SW480 (cell line): ENCODE results near the gene TRIO.
"Not testable (repeated sequence)": the region's sequence is repeated elsewhere in the genome, so short reads cannot be mapped to it uniquely, and the experiment has no call there.

Experiments used
- DNase-seq: peaks from one replicate; pipeline ENCODE4 v3.0.0-alpha.2; 2016; ENCODE audit warnings: low spot score

Gene TRIO

GRCh38 chr5:14142827-14143545, at the start of gene TRIO:
Gene TRIO, plus strand, starts transcription at chr5:14143342. Its CDS starts 384 bp downstream, at chr5:14143726.
- DNase-seq: peak; percentile 95

DNA sequence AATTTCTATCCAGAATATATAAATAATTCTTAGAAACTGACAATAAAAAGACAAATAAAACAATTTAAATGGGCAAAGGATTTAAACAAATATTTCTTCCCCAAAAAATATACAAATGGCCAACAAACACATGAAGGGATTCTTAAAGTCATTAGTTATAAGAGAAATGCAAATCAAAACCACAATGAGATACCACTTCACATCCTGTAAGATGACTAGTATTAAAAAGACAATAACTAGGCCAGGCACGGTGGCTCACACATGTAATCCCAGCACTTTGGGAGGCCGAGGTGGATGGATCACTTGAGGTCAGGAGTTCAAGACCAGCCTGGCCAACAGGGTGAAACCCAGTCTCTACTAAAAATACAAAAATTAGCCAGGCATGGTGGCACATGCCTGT, 45.8 kb upstream of the TRIO start:
- not testable (repeated sequence) for DNase-seq

- DNase-seq: no peak
These were observed 45.1 kb upstream of the TRIO start for GRCh38 chr5:14097998-14098471.

- no peak for DNase-seq
These were observed 42.9 kb upstream of the TRIO start for GRCh38 chr5:14100281-14100680.

DNA sequence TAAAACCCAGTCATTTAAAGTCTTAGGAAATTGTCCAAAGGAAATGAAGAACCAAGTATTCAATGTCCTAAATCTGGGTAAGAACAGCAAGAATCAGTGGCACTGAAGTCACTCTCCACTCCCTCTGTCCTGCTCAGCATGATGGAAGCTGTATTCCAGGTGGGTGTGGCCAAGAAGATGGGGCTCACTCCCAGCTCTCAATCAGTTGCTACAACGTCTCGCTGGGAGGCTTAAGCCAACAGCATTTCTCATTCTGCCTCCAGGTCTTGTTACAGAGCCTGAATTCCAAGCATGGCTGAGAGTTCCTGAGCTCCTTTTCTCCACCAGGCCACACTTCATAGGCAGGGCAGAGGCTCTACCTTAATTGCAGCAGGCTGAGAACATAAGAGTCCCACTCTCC, 41.2 kb upstream of the TRIO start:
- DNase-seq: no peak

GRCh38 chr5:14102666-14103065, 40.5 kb upstream of the TRIO start:
- DNase-seq: no peak

- DNase-seq: peak; percentile 70
These were observed 37.3 kb upstream of the TRIO start for GRCh38 chr5:14105718-14106410.

DNA sequence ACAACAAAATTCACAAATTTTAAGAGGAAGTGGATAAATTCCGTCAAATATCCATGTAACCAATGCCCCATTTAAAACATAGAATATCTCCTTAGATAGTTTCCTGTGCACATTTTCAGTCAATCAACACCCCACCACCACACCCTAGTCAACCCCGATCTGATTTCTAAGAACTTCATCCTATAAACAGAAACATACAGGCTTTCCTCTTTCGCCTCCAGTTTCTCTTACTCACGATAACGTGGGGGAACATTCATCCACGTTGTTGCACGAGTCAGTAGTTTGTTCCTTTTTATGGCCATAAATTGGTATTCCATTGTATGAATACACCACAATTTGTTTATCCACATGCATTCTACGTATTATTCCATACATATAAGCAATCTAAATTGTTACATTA, 35.6 kb upstream of the TRIO start:
- no peak for DNase-seq

DNA sequence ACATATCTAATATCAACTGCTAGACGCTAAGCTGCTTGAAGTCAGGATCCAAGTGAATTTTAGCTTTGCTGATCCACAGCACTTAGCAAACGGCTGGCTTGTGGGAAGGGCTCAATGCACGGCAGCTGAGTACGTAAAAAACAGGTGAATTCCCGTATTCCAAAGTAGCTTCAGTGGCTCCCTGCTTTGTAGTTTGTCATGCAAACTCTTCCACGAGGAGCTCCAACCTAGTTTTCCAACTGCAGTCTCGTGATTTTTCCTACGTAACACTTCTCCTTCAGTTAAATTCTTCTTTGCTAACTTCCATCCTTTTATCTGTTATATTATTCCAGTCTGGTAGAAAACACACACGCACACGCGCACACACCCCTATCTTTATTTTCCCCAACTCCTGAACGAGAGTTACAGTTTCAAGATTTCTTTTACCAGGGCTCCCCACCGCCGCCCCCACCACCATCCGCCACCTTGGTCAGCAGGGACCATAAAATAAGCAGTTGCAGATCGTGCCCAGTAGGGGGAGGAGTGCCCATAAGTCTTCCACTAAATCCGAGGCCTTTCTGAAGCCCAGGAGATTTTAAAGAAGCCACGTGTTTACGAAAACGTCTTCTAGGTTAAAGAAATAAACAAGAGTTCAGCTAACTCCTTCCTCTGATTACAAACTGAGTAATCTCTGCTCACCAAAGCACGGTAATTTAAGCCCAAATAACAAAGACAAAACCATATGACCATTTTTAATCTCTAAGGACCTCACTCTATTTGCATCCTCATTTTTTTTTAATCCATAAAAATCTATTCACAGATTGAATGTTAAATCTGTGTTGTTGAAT, 34.8 kb upstream of the TRIO start:
- DNase-seq: peak; percentile 46

DNA sequence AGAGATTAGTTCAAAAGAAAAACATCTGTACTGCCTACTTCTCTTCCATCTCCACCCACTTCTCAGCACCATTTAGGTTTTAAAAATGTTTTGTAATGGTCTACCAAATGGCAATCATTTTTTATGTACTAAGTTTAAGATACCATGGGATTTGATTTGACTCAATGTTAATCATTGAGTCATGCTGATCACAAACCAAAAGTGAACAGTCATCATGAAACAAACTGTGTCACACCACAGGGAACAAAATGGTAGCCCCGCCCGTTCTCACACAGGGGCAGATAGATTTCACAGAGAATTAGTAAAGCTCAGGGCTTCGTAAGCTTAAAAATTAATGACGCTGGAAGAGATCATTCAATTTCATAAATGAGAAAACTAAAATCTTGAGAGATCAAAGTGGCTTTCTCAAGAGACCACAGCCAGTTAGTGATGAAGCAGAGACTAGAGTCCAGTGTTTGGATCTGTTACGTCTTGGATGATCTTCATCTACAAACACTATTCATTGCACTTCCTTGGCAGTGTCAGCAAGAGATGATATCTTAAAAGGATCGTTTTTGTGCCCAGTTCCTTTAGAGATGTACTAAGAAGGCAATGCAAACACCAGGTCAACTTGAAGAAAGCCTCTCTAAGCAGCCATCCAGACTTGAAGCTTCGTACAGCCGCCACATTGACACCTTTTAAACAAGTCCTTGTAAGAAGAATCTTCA, 33.9 kb upstream of the TRIO start:
- no peak for DNase-seq

DNA sequence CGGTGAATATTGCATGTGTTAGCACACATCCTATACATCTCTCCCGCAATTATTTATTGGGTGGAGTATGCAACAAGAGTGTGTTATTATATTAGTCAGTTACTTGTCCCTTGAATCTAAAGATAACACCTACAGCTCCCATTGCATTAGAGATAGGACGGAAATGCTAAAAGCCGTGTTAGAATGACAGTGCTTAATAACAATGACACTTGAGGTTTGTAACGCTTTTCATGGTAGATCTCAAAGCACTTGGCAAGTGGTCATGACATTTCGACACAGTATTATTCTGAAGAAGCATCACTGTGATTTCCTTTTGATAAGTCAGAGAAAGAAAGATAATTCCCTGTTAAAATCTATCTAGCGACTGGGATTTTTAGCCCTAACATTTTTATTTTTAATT, 33.4 kb upstream of the TRIO start:
- no peak for DNase-seq

- no peak for DNase-seq
These were observed 32.9 kb upstream of the TRIO start for GRCh38 chr5:14110196-14110595.

GRCh38 chr5:14110680-14111079, 32.5 kb upstream of the TRIO start:
- DNase-seq: no peak

GRCh38 chr5:14112998-14113652, 30.0 kb upstream of the TRIO start:
- peak; percentile 95 for DNase-seq

DNA sequence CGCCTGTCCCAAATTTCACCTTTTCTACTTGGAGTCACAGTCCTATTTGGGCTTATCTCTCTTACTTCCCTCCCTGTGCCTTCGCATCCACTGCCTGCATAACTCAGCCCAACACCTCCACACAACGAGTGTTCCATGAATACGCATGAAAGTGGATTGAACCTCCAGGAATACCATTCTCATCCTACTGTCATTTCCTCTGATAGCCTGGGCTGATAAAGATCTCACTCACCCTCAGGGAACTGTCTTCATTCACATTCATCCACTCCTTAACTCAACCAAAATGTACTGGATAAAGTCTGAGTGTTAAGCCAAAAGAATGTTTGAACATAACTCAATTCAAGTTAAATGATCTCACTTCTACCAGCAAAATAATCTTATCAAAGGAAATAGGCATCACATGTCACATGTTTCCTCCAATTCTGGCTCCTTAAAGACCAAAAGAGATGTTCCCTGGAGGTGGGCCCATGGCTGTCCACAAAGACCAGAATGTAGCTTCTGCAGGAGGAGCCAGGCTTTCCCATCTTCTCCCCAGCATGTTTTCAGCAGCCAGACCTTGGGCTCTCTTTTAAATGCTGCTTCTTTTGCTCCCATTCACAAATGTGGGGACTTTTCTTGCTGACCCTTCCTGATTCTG, 28.4 kb upstream of the TRIO start:
- no peak for DNase-seq

DNA sequence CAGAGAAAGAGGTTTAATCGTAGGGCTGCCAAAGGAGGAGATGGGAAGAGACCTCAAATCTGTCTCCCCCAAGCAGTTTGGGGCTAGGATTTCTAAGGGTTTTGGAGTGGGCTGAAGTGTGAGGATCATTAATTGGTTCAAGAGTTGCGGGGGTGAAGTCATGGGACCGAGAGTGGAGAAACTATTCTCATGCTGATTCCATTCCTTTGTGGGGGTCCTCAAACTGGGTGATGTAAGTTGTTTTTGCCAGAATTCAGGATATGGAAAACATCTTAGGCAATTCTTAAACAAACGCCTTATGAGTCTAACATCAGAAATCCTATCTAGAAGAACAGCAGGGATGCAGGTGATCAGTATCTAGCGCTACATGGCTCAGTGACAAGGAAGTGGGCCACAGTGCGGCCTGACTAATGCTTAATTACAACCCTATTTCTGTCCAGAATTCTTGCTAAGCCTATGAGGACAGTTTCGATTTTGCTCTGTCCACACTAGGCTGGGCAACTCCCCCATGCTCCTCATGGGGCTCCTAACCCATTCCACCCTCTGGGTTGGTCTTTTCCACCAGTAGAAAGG, 27.7 kb upstream of the TRIO start:
- no peak for DNase-seq

DNA sequence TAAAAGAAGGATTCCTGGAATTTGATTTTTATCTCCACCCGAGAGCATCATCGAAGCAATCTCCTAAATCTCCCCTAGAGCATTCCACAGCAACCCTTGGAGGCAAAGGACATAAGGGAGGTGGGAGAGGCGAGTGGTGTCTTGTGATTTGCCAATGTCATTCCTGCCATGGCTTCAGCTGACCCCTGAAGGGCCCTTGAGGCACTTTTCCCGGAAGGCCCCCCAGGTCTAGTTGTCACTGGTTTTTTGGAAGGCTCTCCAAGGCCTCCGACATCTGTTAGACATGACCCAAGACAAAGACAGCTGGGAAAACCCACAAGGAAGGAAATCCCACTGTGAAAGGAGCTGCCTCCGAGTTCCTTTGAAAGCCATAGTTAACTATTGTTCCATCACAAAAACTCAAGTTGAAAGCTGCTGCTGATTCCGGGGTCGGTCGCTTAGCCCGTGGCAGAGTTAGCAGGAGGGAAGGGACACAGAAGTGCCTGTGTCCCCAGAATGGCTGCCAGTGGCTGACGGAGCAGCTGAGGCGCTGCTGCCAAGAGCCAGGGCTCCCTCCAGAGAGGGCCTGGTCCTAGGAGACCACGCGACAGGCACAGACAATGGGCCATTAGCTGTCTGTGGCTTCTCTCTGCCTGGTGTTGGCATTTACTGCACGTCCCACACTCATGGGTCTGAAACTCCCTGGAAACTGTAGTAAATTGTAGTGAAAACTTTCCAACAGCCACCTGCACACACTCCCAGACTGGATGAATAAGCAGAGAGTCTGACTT, 24.4 kb upstream of the TRIO start:
- DNase-seq: no peak

GRCh38 chr5:14120176-14120575, 23.0 kb upstream of the TRIO start:
- no peak for DNase-seq

- DNase-seq: no peak
These were observed 21.6 kb upstream of the TRIO start for GRCh38 chr5:14121552-14121951.

- DNase-seq: no peak
These were observed 21.1 kb upstream of the TRIO start for GRCh38 chr5:14122089-14122488.
